ENCODE data around the gene HDAC9. TPM values are rescaled to one million over a fixed set of nuclear protein-coding genes. Genes with fewer than 3 reads are reported as not detected.

HDAC9 gene
- total and polyA plus RNA-seq, 2 donors: 4.8 to 12.2 TPM

- DNase-seq (ENCODE audit: low read depth in 6 of 9, low spot score in 9 of 9): no peak
- WGBS: 99% methylated on average over 2 of the region's 2 CpGs
- Histone ChIP-seq H3K27me3 (ENCODE audit: control insufficient read depth in 2 of 2, insufficient read depth in 1 of 2, low read length in 1 of 2) (no peaks in the 10 kb centered on the region), H3K9me3 (ENCODE audit: control insufficient read depth in 2 of 2, insufficient read depth in 1 of 2, low read length in 1 of 2) (no peaks in the 10 kb centered on the region), H3K36me3 (ENCODE audit: control insufficient read depth in 2 of 2, insufficient read depth in 2 of 2, low read length in 1 of 2) (no peaks in the 10 kb centered on the region), H3K27ac (ENCODE audit: low read depth in 1 of 2, low read length in 1 of 2) (no peak overlapping the region), H3K4me1 (ENCODE audit: control insufficient read depth in 2 of 2, insufficient read depth in 2 of 2, low read length in 2 of 2) (no peaks in the 10 kb centered on the region), H3K4me3 (ENCODE audit: low read length in 2 of 2) (no peak overlapping the region)
Observed at GRCh38 chr7:18689551-18689950, 194.0 kb downstream of the HDAC9 start.

GRCh38 chr7:18693406-18693805 is 197.9 kb downstream of the HDAC9 start:
- no peaks in the 10 kb centered on the region for H3K27me3 ChIP-seq (ENCODE audit: control insufficient read depth in 2 of 2, insufficient read depth in 1 of 2, low read length in 1 of 2)
- no peak overlapping the region for H3K4me3 ChIP-seq (ENCODE audit: low read length in 2 of 2)
- H3K36me3 ChIP-seq (ENCODE audit: control insufficient read depth in 2 of 2, insufficient read depth in 2 of 2, low read length in 1 of 2): no peaks in the 10 kb centered on the region
- H3K27ac ChIP-seq (ENCODE audit: low read depth in 1 of 2, low read length in 1 of 2): no peak overlapping the region
- no peaks in the 10 kb centered on the region for H3K4me1 ChIP-seq (ENCODE audit: control insufficient read depth in 2 of 2, insufficient read depth in 2 of 2, low read length in 2 of 2)
- H3K9me3 ChIP-seq (ENCODE audit: control insufficient read depth in 2 of 2, insufficient read depth in 1 of 2, low read length in 1 of 2): no peaks in the 10 kb centered on the region
- 84% methylated on average over 4 of the region's 4 CpGs for WGBS
- no peak for DNase-seq (ENCODE audit: low read depth in 6 of 9, low spot score in 9 of 9)

GRCh38 chr7:18693816-18694215 is 198.3 kb downstream of the HDAC9 start:
- no peaks in the 10 kb centered on the region for H3K4me1 ChIP-seq (ENCODE audit: control insufficient read depth in 2 of 2, insufficient read depth in 2 of 2, low read length in 2 of 2)
- H3K27ac ChIP-seq (ENCODE audit: low read depth in 1 of 2, low read length in 1 of 2): no peak overlapping the region
- H3K36me3 ChIP-seq (ENCODE audit: control insufficient read depth in 2 of 2, insufficient read depth in 2 of 2, low read length in 1 of 2): no peaks in the 10 kb centered on the region
- no peak for DNase-seq (ENCODE audit: low read depth in 6 of 9, low spot score in 9 of 9)
- no peaks in the 10 kb centered on the region for H3K27me3 ChIP-seq (ENCODE audit: control insufficient read depth in 2 of 2, insufficient read depth in 1 of 2, low read length in 1 of 2)
- WGBS: 90% methylated on average over 2 of the region's 2 CpGs
- no peak overlapping the region for H3K4me3 ChIP-seq (ENCODE audit: low read length in 2 of 2)
- no peaks in the 10 kb centered on the region for H3K9me3 ChIP-seq (ENCODE audit: control insufficient read depth in 2 of 2, insufficient read depth in 1 of 2, low read length in 1 of 2)

- WGBS: 97% methylated on average over 3 of the region's 3 CpGs
- no peak overlapping the region for H3K27ac ChIP-seq (ENCODE audit: low read depth in 1 of 2, low read length in 1 of 2)
- H3K9me3 ChIP-seq (ENCODE audit: control insufficient read depth in 2 of 2, insufficient read depth in 1 of 2, low read length in 1 of 2): no peaks in the 10 kb centered on the region
- no peaks in the 10 kb centered on the region for H3K36me3 ChIP-seq (ENCODE audit: control insufficient read depth in 2 of 2, insufficient read depth in 2 of 2, low read length in 1 of 2)
- DNase-seq (ENCODE audit: low read depth in 6 of 9, low spot score in 9 of 9): no peak
- H3K27me3 ChIP-seq (ENCODE audit: control insufficient read depth in 2 of 2, insufficient read depth in 1 of 2, low read length in 1 of 2): no peaks in the 10 kb centered on the region
- no peaks in the 10 kb centered on the region for H3K4me1 ChIP-seq (ENCODE audit: control insufficient read depth in 2 of 2, insufficient read depth in 2 of 2, low read length in 2 of 2)
- H3K4me3 ChIP-seq (ENCODE audit: low read length in 2 of 2): no peak overlapping the region
Observed at GRCh38 chr7:18694484-18694883, 198.9 kb downstream of the HDAC9 start.

GRCh38 chr7:18694911-18695310 is 199.4 kb downstream of the HDAC9 start:
- WGBS: 47% methylated on average over 1 of the region's 1 CpG
- Histone ChIP-seq H3K27ac (ENCODE audit: low read depth in 1 of 2, low read length in 1 of 2) (no peak overlapping the region), H3K4me3 (ENCODE audit: low read length in 2 of 2) (no peak overlapping the region), H3K36me3 (ENCODE audit: control insufficient read depth in 2 of 2, insufficient read depth in 2 of 2, low read length in 1 of 2) (no peaks in the 10 kb centered on the region), H3K9me3 (ENCODE audit: control insufficient read depth in 2 of 2, insufficient read depth in 1 of 2, low read length in 1 of 2) (no peaks in the 10 kb centered on the region), H3K27me3 (ENCODE audit: control insufficient read depth in 2 of 2, insufficient read depth in 1 of 2, low read length in 1 of 2) (no peaks in the 10 kb centered on the region), H3K4me1 (ENCODE audit: control insufficient read depth in 2 of 2, insufficient read depth in 2 of 2, low read length in 2 of 2) (no peaks in the 10 kb centered on the region)
- no peak for DNase-seq (ENCODE audit: low read depth in 6 of 9, low spot score in 9 of 9)

- H3K9me3 ChIP-seq (ENCODE audit: control insufficient read depth in 2 of 2, insufficient read depth in 1 of 2, low read length in 1 of 2): no peaks in the 10 kb centered on the region
- H3K4me1 ChIP-seq (ENCODE audit: control insufficient read depth in 2 of 2, insufficient read depth in 2 of 2, low read length in 2 of 2): no peaks in the 10 kb centered on the region
- H3K27ac ChIP-seq (ENCODE audit: low read depth in 1 of 2, low read length in 1 of 2): no peak overlapping the region
- H3K27me3 ChIP-seq (ENCODE audit: control insufficient read depth in 2 of 2, insufficient read depth in 1 of 2, low read length in 1 of 2): no peaks in the 10 kb centered on the region
- H3K36me3 ChIP-seq (ENCODE audit: control insufficient read depth in 2 of 2, insufficient read depth in 2 of 2, low read length in 1 of 2): no peaks in the 10 kb centered on the region
- no peak overlapping the region for H3K4me3 ChIP-seq (ENCODE audit: low read length in 2 of 2)
- WGBS: 98% methylated on average over 6 of the region's 6 CpGs
- no peak for DNase-seq (ENCODE audit: low read depth in 6 of 9, low spot score in 9 of 9)
Observed at GRCh38 chr7:18698258-18698734, 202.7 kb downstream of the HDAC9 start.

- Histone ChIP-seq H3K4me1 (ENCODE audit: control insufficient read depth in 2 of 2, insufficient read depth in 2 of 2, low read length in 2 of 2) (no peaks in the 10 kb centered on the region), H3K36me3 (ENCODE audit: control insufficient read depth in 2 of 2, insufficient read depth in 2 of 2, low read length in 1 of 2) (no peaks in the 10 kb centered on the region), H3K4me3 (ENCODE audit: low read length in 2 of 2) (no peak overlapping the region), H3K9me3 (ENCODE audit: control insufficient read depth in 2 of 2, insufficient read depth in 1 of 2, low read length in 1 of 2) (no peaks in the 10 kb centered on the region), H3K27ac (ENCODE audit: low read depth in 1 of 2, low read length in 1 of 2) (no peak overlapping the region), H3K27me3 (ENCODE audit: control insufficient read depth in 2 of 2, insufficient read depth in 1 of 2, low read length in 1 of 2) (no peaks in the 10 kb centered on the region)
- DNase-seq (ENCODE audit: low read depth in 6 of 9, low spot score in 9 of 9): peak in 1 of 9 donors; percentile 6
- 96% methylated on average over 7 of the region's 7 CpGs for WGBS
Observed at GRCh38 chr7:18700147-18700546, 204.6 kb downstream of the HDAC9 start.

GRCh38 chr7:18702071-18702829 is 206.7 kb downstream of the HDAC9 start:
- Histone ChIP-seq H3K9me3 (ENCODE audit: control insufficient read depth in 2 of 2, insufficient read depth in 1 of 2, low read length in 1 of 2) (no peaks in the 10 kb centered on the region), H3K36me3 (ENCODE audit: control insufficient read depth in 2 of 2, insufficient read depth in 2 of 2, low read length in 1 of 2) (no peaks in the 10 kb centered on the region), H3K27me3 (ENCODE audit: control insufficient read depth in 2 of 2, insufficient read depth in 1 of 2, low read length in 1 of 2) (no peaks in the 10 kb centered on the region), H3K4me1 (ENCODE audit: control insufficient read depth in 2 of 2, insufficient read depth in 2 of 2, low read length in 2 of 2) (no peaks in the 10 kb centered on the region), H3K27ac (ENCODE audit: low read depth in 1 of 2, low read length in 1 of 2) (no peak overlapping the region), H3K4me3 (ENCODE audit: low read length in 2 of 2) (no peak overlapping the region)
- DNase-seq (ENCODE audit: low read depth in 6 of 9, low spot score in 9 of 9): no peak
- WGBS: 97% methylated on average over 17 of the region's 17 CpGs

GRCh38 chr7:18703685-18704084 is 208.1 kb downstream of the HDAC9 start:
- Histone ChIP-seq H3K27me3 (ENCODE audit: control insufficient read depth in 2 of 2, insufficient read depth in 1 of 2, low read length in 1 of 2) (no peaks in the 10 kb centered on the region), H3K4me1 (ENCODE audit: control insufficient read depth in 2 of 2, insufficient read depth in 2 of 2, low read length in 2 of 2) (no peaks in the 10 kb centered on the region), H3K4me3 (ENCODE audit: low read length in 2 of 2) (no peak overlapping the region), H3K9me3 (ENCODE audit: control insufficient read depth in 2 of 2, insufficient read depth in 1 of 2, low read length in 1 of 2) (no peaks in the 10 kb centered on the region), H3K36me3 (ENCODE audit: control insufficient read depth in 2 of 2, insufficient read depth in 2 of 2, low read length in 1 of 2) (no peaks in the 10 kb centered on the region), H3K27ac (ENCODE audit: low read depth in 1 of 2, low read length in 1 of 2) (no peak overlapping the region)
- DNase-seq (ENCODE audit: low read depth in 6 of 9, low spot score in 9 of 9): no peak
